Parathyroid adenoma (tissue), 2 donors: ENCODE data around the gene DUS1L.

Experiments
- H2AFZ ChIP-seq: fragments of 300-600 bp; sonication (generic); one replicate; pipeline ENCODE4 v1.7.0; 2017; ENCODE audit warnings: antibody characterized with exemption, mild to moderate bottlenecking
- H3K27ac ChIP-seq: fragments of 300-600 bp; sonication (generic); one replicate; pipeline ENCODE4 v1.7.0; 2017
- H3K27me3 ChIP-seq: fragments of 300-600 bp; sonication (generic); one replicate; pipeline ENCODE4 v1.7.0; 2017; ENCODE audit warnings: low read length; ENCODE audit not compliant: control insufficient read depth, insufficient read depth
- H3K36me3 ChIP-seq: fragments of 300-600 bp; sonication (generic); one replicate; pipeline ENCODE4 v1.7.0; 2017; ENCODE audit warnings: low read length; ENCODE audit not compliant: control insufficient read depth, insufficient read depth
- H3K4me1 ChIP-seq: fragments of 300-600 bp; sonication (generic); one replicate; pipeline ENCODE4 v1.7.0; 2017; ENCODE audit warnings: control low read depth
- H3K4me2 ChIP-seq: fragments of 300-600 bp; sonication (generic); one replicate; pipeline ENCODE4 v1.7.0; 2017; ENCODE audit warnings: low read length
- H3K4me3 ChIP-seq: fragments of 300-600 bp; sonication (generic); one replicate; pipeline ENCODE4 v1.7.0; 2017; ENCODE audit warnings: low read depth, low read length
- H3K79me2 ChIP-seq: fragments of 300-600 bp; sonication (generic); one replicate; pipeline ENCODE4 v1.7.0; 2017; ENCODE audit warnings: control low read depth
- H3K9ac ChIP-seq: fragments of 300-600 bp; sonication (generic); one replicate; pipeline ENCODE4 v1.7.0; 2017; ENCODE audit warnings: mild to moderate bottlenecking
- H3K9me3 ChIP-seq: fragments of 300-600 bp; sonication (generic); one replicate; pipeline ENCODE4 v1.7.0; 2017; ENCODE audit warnings: low read length; ENCODE audit not compliant: control insufficient read depth
- CTCF ChIP-seq: fragments of 300-600 bp; sonication (generic); IDR thresholded peaks from one replicate; pipeline ENCODE4 v1.7.0; 2017; ENCODE audit warnings: antibody characterized with exemption, mild to moderate bottlenecking
- donor health status: primary hyperparathyroidism.

Gene DUS1L

GRCh38 chr17:82016061-82016874, 49.3 kb downstream of the DUS1L start:
- Histone ChIP-seq H3K4me1 (peaks cover 1% of the 10 kb centered on the region), H3K4me3 (no peak overlapping the region), H3K4me2 (no peak overlapping the region), H3K9me3 (no peaks in the 10 kb centered on the region), H3K9ac (no peak overlapping the region), H3K27ac (no peak overlapping the region), H2AFZ (no peak overlapping the region), H3K36me3 (no peaks in the 10 kb centered on the region), H3K27me3 (no peaks in the 10 kb centered on the region), H3K79me2 (no peaks in the 10 kb centered on the region)
- TF ChIP-seq CTCF = no peak

DNA sequence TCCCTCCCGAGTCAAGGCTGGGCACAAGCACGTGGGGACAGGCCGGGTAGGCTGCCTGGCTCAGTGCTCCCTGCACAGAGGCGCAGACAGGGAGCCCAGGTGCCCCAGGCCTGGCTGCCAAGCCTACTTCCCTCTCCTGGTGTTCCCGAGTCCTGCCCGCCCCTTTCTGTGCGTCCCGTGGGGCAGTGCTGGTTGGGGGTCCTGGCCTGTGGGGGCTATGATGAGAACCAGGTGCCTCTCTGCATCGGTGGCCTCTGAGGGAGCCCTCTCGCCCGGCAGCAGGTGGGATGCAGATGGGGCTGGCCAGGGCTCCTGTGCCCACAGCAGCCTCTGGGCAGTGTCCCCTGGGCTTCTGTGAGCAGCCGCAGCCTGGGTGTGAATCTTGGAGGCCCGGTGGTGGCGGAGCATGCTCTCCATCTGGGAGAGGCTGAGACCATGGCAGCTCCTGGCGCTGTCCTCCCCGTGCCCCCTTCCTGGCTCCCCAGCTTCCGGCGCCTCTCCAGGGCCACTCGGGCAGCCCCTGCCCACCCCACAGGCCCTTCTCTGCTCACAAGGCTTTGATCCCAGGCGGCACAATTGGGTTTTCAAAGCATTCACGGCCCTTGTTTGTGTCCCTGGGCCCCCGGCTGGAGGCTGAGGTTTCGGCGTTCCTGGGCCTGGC, 50.2 kb downstream of the DUS1L start:
- no peak overlapping the region for H3K4me2 ChIP-seq
- no peaks in the 10 kb centered on the region for H3K4me1 ChIP-seq
- no peaks in the 10 kb centered on the region for H3K36me3 ChIP-seq
- TF ChIP-seq CTCF = no peak
- H3K9me3 ChIP-seq = no peaks in the 10 kb centered on the region
- H3K27ac ChIP-seq = no peak overlapping the region
- H2AFZ ChIP-seq = no peak overlapping the region
- no peaks in the 10 kb centered on the region for H3K27me3 ChIP-seq
- no peaks in the 10 kb centered on the region for H3K79me2 ChIP-seq
- H3K4me3 ChIP-seq = no peak overlapping the region
- no peak overlapping the region for H3K9ac ChIP-seq

GRCh38 chr17:82014971-82015310, 50.7 kb downstream of the DUS1L start:
- H3K9me3 ChIP-seq = no peaks in the 10 kb centered on the region
- no peak overlapping the region for H3K9ac ChIP-seq
- no peaks in the 10 kb centered on the region for H3K27me3 ChIP-seq
- no peaks in the 10 kb centered on the region for H3K4me1 ChIP-seq
- no peak for TF ChIP-seq CTCF
- no peak overlapping the region for H3K4me2 ChIP-seq
- H3K79me2 ChIP-seq = no peaks in the 10 kb centered on the region
- H2AFZ ChIP-seq = no peak overlapping the region
- H3K27ac ChIP-seq = no peak overlapping the region
- no peaks in the 10 kb centered on the region for H3K36me3 ChIP-seq
- no peak overlapping the region for H3K4me3 ChIP-seq

DNA sequence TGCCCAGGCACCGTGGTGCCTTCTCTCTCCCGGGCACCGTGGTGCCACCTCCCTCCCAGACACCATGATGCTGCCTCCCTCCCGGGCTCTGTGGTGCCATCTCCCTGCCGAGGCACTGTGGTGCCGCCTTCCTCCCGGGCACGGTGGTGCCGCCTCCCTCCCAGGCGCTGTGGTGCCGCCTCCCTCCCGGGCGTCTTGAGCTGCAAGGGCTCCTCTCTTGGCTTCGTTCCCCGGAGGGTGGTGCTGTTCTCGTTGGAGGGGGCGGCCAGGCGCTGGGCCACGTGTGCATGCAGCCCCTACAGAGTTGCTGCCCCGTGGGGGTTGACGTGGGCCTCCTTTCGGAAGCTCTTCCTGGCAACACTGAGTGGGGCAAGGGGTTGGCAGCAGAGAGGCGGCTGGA, 51.2 kb downstream of the DUS1L start:
- H3K9me3 ChIP-seq = no peaks in the 10 kb centered on the region
- no peaks in the 10 kb centered on the region for H3K27me3 ChIP-seq
- H3K27ac ChIP-seq = no peak overlapping the region
- no peak overlapping the region for H3K4me2 ChIP-seq
- no peaks in the 10 kb centered on the region for H3K4me1 ChIP-seq
- no peaks in the 10 kb centered on the region for H3K79me2 ChIP-seq
- no peak overlapping the region for H3K9ac ChIP-seq
- H3K4me3 ChIP-seq = no peak overlapping the region
- no peak overlapping the region for H2AFZ ChIP-seq
- TF ChIP-seq CTCF = no peak
- no peaks in the 10 kb centered on the region for H3K36me3 ChIP-seq
